ENCODE data around the gene ATP13A4. TPM values are rescaled to one million over a fixed set of nuclear protein-coding genes. Genes with fewer than 3 reads are reported as not detected.

Gene ATP13A4
- total and polyA plus RNA-seq, 8 donors: 0.46 to 42.6 (median 17.0) TPM

GRCh38 chr3:193465992-193466608 is 88.6 kb downstream of the ATP13A4 start:
- Histone ChIP-seq H3K4me3 (no peak overlapping the region), H3K27ac (peak overlapping the region in 1 of 5 donors; percentile 26), H3K36me3 (peaks cover 0 to 7% (median 0%) of the 10 kb centered on the region in 4 donors), H3K9me3 (no peaks in the 10 kb centered on the region), H3K27me3 (no peaks in the 10 kb centered on the region), H3K4me1 (peaks cover 0 to 8% (median 5%) of the 10 kb centered on the region in 4 donors)
- 31 to 71% (median 53%) methylated on average over 6 of the region's 6 CpGs for WGBS, 5 donors
- TF ChIP-seq POLR2AphosphoS5 (IDR thresholded peaks at IDR 0.05): no peak
- no peak for TF ChIP-seq EP300 (IDR thresholded peaks at IDR 0.05)
- TF ChIP-seq POLR2A (IDR thresholded peaks at IDR 0.05): no peak
- no peak for TF ChIP-seq CTCF (IDR thresholded peaks at IDR 0.05)
- intact Hi-C loops (cut with DNase I; ENCODE audit: low total_unique reads): no loop called here
- DNase-seq: peak in 1 of 2 donors; percentile 33

- WGBS, 5 donors: 89 to 97% (median 96%) methylated on average over 8 of the region's 8 CpGs
- H3K9me3 ChIP-seq: no peaks in the 10 kb centered on the region
- H3K36me3 ChIP-seq: peaks cover 0 to 6% (median 0%) of the 10 kb centered on the region in 4 donors
- no peak for DNase-seq
- no peak overlapping the region for H3K4me3 ChIP-seq
- intact Hi-C loops (cut with DNase I; ENCODE audit: low total_unique reads): no loop called here
- TF ChIP-seq POLR2AphosphoS5 (IDR thresholded peaks at IDR 0.05) (no peak), POLR2A (IDR thresholded peaks at IDR 0.05) (no peak), CTCF (IDR thresholded peaks at IDR 0.05) (no peak), EP300 (IDR thresholded peaks at IDR 0.05) (no peak)
- H3K27ac ChIP-seq: no peak overlapping the region
- peaks cover 0 to 8% (median 5%) of the 10 kb centered on the region in 4 donors for H3K4me1 ChIP-seq
- no peaks in the 10 kb centered on the region for H3K27me3 ChIP-seq
These were observed 89.8 kb downstream of the ATP13A4 start for GRCh38 chr3:193464889-193465288.

- WGBS, 5 donors: 77 to 96% (median 89%) methylated on average over 4 of the region's 4 CpGs
- Histone ChIP-seq H3K9me3 (no peaks in the 10 kb centered on the region), H3K36me3 (peaks cover 0 to 20% (median 12%) of the 10 kb centered on the region in 4 donors), H3K4me1 (peaks cover 0 to 8% (median 2%) of the 10 kb centered on the region in 4 donors), H3K4me3 (no peak overlapping the region), H3K27me3 (no peaks in the 10 kb centered on the region), H3K27ac (no peak overlapping the region)
- intact Hi-C loops (cut with DNase I; ENCODE audit: low total_unique reads): loop anchor here (10.0 kb wide), 1 partner anchor 107 kb away; no protein-coding TSS in a partner anchor
- no peak for TF ChIP-seq POLR2A (IDR thresholded peaks at IDR 0.05)
- TF ChIP-seq CTCF (IDR thresholded peaks at IDR 0.05): no peak
- no peak for DNase-seq
These were observed 97.2 kb downstream of the ATP13A4 start for GRCh38 chr3:193457526-193457925.

- TF ChIP-seq EP300 (IDR thresholded peaks at IDR 0.05) (no peak), CTCF (IDR thresholded peaks at IDR 0.05) (no peak), POLR2AphosphoS5 (IDR thresholded peaks at IDR 0.05) (no peak), POLR2A (IDR thresholded peaks at IDR 0.05) (no peak)
- no peaks in the 10 kb centered on the region for H3K4me1 ChIP-seq
- H3K9me3 ChIP-seq: no peaks in the 10 kb centered on the region
- no peak for DNase-seq
- H3K27me3 ChIP-seq: no peaks in the 10 kb centered on the region
- no peak overlapping the region for H3K4me3 ChIP-seq
- intact Hi-C loops (cut with DNase I; ENCODE audit: low total_unique reads): loop anchor here (10.0 kb wide), 1 partner anchor 112 kb away; no protein-coding TSS in a partner anchor
- no peak overlapping the region for H3K27ac ChIP-seq
- peaks cover 0 to 26% (median 13%) of the 10 kb centered on the region in 4 donors for H3K36me3 ChIP-seq
These were observed 102.4 kb downstream of the ATP13A4 start for GRCh38 chr3:193452338-193452737.
